CD1c-positive myeloid dendritic cell (primary cell): Measurements from ENCODE around the gene ZC3HAV1.
"Not testable (repeated sequence)": the region's sequence is repeated elsewhere in the genome, so short reads cannot be mapped to it uniquely, and the experiment has no call there.

Experiments used
- DNase-seq: peaks from one replicate; pipeline ENCODE4 v3.0.0-alpha.2; 2016; ENCODE audit errors: extremely low spot score

Gene ZC3HAV1

GRCh38 chr7:139109188-139109982, at the start of gene ZC3HAV1:
Gene ZC3HAV1 (minus strand): TSS chr7:139109720. CDS start chr7:139109331, 389 bp downstream.
- DNase-seq: peak; percentile 92

DNA sequence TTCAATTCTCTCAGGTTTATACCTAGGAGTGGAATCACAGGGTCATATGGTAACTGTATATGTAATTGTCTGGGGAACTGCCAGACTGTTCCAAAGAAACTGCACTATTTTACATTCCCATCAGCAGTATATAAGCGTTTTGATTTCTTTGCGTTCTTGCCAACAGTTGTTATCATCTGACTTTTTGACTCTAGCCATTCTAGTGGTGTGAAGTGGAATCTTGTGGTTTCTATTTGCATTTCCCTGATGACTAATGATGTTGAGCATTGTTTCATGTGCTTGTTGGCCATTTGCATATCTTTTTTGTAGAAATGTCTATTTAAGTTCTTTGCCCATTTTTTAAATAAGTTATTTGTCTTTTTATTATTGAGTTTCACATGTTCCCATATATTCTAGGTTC, 44.3 kb upstream of the ZC3HAV1 start:
- DNase-seq: no peak

GRCh38 chr7:139152149-139152548, 42.6 kb upstream of the ZC3HAV1 start:
- DNase-seq: no peak

- no peak for DNase-seq
Measured at GRCh38 chr7:139139150-139139549, 29.6 kb upstream of the ZC3HAV1 start.

GRCh38 chr7:139133335-139134139, 24.0 kb upstream of the ZC3HAV1 start:
- peak; percentile 94 for DNase-seq

DNA sequence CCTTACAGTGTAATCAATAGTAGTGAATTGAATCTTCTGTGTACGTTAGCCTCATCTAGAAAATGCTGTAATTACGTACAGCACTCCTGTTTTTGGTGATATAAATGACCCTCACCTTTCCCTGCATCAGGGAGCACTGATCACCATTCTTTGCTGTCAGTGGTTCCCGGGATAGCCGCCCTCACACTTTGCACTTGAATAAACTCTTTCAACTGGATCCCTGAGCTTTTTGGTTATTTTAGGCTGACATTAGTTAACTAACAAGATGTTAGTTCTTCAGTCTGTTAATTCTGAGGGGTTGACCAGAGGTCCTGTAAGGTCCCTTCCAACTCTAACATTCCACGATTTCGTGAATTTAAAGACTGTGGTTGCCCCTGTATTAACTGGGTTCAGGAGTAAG, 23.4 kb upstream of the ZC3HAV1 start:
- DNase-seq: no peak

DNA sequence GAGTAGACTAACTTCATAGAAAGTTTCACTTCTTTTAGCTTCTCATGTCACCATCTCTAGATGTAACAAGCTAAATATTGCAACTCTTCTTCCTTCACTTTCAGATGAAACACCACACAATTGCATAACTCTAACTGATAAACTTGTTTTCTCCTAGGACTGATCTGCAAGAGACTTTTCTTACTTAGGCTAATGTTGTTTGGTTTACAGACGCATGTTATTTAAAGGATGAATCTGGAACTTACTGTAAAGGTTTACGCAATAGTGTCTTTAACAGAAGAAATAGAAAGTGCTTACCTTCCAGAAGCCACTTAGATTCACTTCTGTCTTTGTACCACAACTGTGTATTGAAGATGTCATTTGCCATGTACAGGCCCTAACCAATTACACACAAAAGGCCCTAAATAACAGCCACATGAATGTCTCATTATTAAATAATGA, 22.1 kb upstream of the ZC3HAV1 start:
- peak; percentile 58 for DNase-seq

DNA sequence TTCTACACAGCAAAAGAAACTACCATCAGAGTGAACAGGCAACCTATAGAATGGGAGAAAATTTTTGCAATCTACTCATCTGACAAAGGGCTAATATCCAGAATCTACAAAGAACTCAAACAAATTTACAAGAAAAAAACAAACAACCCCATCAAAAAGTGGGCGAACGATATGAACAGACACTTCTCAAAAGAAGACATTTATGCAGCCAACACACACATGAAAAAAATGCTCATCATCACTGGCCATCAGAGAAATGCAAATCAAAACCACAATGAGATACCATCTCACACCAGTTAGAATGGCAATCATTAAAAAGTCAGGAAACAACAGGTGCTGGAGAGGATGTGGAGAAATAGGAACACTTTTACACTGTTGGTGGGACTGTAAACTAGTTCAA, 20.3 kb upstream of the ZC3HAV1 start:
- not testable (repeated sequence) for DNase-seq

- no peak for DNase-seq
Measured at GRCh38 chr7:139127648-139128047, 18.1 kb upstream of the ZC3HAV1 start.

- DNase-seq: no peak
Measured at GRCh38 chr7:139125657-139126056, 16.1 kb upstream of the ZC3HAV1 start.

DNA sequence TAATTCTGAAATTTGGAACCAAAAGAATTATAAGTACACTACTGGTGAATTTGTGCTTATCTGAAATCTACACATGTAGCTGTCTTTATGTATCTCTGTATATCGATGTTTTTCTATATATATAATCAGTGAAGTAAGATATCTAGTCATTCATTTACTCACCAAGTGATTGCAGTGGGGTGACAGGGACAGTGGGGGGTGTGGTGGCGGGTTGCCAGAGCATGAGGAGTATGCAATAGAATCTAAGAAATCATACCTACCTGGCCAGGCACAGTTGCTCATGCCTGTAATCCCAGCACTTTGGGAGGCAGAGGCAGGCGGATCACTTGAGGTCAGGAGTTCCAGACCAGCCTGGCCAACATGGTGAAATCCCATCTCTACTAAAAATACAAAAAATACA, 15.5 kb upstream of the ZC3HAV1 start:
- not testable (repeated sequence) for DNase-seq

DNA sequence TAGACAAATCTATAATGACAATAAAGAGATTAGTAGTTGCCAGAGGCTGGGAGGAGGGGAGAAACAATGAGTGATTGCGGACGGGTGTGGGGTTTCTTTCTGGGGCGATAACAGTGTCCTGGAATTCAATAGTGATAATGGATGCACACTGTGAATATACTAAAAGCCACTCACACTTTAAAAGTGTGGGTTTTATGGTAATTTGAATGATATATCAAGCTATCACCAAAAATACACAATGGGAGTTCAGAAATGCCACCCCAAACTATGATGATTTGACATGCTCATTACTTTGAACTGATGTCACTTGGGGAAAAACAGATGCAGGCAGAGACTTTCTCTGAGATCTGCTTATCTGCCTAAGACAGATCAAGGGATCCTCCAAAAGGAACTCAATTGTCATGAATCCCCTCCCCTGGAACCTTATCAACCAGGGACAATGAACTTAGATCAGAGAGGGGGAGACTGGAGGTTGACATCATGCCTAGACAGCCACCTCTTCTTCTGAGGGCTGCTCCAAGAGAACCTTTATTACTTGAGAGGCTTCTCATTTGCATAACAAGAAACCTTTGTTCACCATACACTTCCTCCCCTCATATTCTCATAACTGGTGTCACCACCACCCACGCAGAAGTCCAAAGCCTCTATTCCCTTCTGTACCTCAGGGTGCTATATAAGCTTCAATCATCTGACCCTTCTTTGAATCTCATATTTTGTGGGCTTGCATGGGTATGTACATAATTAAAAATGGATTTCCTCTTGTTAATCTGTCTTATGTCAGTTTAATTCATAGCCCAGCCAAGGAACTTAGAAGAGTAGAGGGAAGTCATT, 14.8 kb upstream of the ZC3HAV1 start:
- DNase-seq: peak; percentile 61

DNA sequence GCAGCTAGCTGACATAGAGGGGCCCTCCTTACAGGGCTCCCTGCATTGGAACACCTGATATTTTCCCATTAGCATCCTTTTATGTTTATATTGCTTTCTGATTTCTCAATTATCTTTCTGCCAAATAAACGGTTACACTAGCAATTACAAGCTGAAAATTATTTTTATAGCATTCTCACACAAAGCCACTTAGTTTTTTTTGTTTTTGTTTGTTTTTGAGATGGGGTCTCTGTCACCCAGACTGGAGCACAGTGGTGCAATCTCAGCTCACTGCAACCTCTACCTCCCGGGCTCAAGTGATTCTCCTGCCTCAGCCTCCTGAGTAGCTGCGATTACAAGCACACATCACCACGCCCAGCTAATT, 9.9 kb upstream of the ZC3HAV1 start:
- DNase-seq: no peak

DNA sequence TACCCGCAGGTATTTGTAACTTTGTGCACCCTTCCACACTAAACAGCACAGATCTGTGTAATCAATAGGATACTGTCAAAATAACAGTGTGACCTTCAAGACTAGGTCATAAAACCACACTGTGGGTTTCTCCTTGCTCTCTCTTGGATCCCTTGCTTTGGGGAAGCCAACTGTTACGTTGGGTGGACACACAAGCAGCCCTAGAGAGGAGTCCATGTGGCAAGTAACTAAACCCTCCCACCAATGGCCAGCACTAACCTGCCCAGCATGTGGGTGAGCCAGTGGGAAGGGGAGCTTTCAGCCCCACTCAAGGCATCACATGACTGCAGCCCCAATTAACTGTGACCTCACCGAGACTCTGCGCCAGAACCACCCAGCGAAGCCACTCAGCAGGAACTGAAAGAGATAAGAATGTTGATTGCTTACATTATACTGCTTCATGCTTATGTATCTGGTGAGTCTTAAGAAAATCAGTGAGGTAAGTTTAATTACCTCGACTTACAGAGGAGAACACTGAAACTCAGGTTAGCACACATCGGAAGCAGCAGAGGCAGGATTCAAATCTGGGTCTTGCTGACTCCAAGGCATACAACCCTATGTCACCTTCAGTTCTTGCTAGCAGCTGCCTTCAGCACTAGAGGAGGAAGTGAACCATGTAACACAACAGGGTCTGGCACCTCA, 9.4 kb upstream of the ZC3HAV1 start:
- peak; percentile 82 for DNase-seq

- peak; percentile 68 for DNase-seq
Measured at GRCh38 chr7:139118234-139118804, 8.8 kb upstream of the ZC3HAV1 start.

- no peak for DNase-seq
Measured at GRCh38 chr7:139117599-139118233, 8.2 kb upstream of the ZC3HAV1 start.

DNA sequence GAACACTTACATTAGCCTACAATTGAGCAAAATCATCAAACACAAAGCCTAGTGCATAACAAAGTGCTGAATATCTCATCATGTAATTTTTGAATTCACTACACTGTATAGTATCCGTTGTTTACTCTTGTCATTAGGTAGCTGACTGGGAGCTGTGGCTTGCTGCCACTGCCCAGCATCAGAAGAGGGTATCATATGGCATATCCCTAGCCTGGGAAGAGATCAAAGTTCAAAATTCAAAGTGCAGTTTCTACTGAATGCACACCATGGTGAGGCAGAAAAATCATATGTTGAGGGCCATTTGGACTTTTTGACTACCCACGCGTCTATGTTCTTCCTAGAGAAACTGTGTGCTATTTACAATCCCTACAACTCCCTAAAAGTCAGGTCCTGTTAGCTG, 7.5 kb upstream of the ZC3HAV1 start:
- no peak for DNase-seq

DNA sequence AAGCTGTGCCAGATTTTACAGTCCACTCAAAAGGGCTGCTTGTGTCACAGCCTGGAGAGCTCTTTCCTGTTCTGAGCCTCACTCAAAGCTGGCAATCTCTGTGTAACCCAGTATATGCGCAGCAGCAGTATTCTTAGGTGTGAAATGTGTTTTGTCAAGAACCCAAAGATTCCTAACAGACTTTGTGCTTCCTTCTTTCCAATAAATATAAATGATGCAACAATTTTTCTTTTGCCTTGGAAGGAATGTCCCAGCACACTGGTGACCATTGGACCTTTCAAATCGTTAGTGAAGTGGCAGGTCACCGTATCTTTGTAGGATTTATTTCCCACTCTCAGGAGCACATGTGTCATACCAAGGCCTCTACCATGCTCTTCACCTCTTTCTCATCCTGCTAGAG, 5.6 kb upstream of the ZC3HAV1 start:
- no peak for DNase-seq

DNA sequence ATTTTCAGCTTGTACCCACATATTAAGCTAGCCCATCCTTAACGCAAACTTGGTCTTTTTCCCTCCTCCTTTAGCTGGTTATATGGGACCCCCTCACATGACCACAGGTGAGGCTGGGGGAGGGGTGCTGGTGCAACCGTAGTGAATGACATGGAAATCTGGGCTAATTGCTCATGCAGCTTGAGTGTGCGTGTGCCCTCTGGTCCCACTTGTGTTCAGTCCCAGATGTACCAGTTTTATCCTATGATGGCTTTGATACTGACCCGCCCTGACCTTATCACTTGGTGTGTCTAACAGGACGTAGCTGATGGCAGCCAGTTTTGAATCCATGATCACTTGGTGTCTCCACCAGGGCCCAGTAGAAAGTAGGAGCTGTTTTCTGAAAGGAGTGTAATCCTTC, 5.1 kb upstream of the ZC3HAV1 start:
- DNase-seq: no peak

- DNase-seq: no peak
Measured at GRCh38 chr7:139114018-139114417, 4.5 kb upstream of the ZC3HAV1 start.
